Spleen (tissue), 7 donors: Measurements from ENCODE around the gene ST3GAL3.

Source experiments
- CTCF ChIP-seq, 11 experiments: fragments of 200-600 bp in 7 of 11; fragments of 450-650 bp in 4 of 11; sonication (generic) in 4 of 11; IDR thresholded peaks in 8 of 11; conservative IDR thresholded peaks in 3 of 11; 1 replicate in 7 of 11; 2 replicates in 4 of 11; pipeline versions ENCODE4 v1.4.0 to v1.8.0; 2016 to 2021; ENCODE audit warnings: antibody characterized with exemption in 11 of 11, inconsistent platforms in 4 of 11, mild to moderate bottlenecking in 1 of 11
- POLR2A ChIP-seq, 3 donors: fragments of 450-650 bp; IDR thresholded peaks; one replicate each; pipeline ENCODE4 v1.5.1; 2017; ENCODE audit warnings: antibody characterized with exemption in 3 of 3, mild to moderate bottlenecking in 1 of 3
- POLR2AphosphoS5 ChIP-seq, 3 donors: sonication (generic); formaldehyde crosslinking; IDR thresholded peaks; one replicate each; pipeline ENCODE4 v1.5.1; 2017; ENCODE audit warnings: antibody characterized with exemption in 3 of 3
- donor health status: DM: no; HTN: no; CAD: no; lungs with moderate emphysema.
- donor health status: DM: no; HTN: no; CAD: no.
- donor health status: DM: no; HTN: no; CAD: no.

- TF ChIP-seq CTCF (IDR thresholded peaks at IDR 0.05 in 8 of 11, conservative IDR thresholded peaks at IDR 0.05 in 3 of 11): peak in 1 of 11 experiments; percentile 17
- peak in 1 of 3 donors; percentile 44 for TF ChIP-seq POLR2A (IDR thresholded peaks at IDR 0.05)
- peak; percentile 87 to 92 (median 89) for TF ChIP-seq POLR2AphosphoS5 (IDR thresholded peaks at IDR 0.05)
These were observed at the start of gene ST3GAL3 for GRCh38 chr1:43707190-43708001.
